HG02981 (cell line): ENCODE measurements around the gene PCDH10.

Experiments used
- ATAC-seq: cut with Tn5 transposase; IDR thresholded peaks from one replicate; pipeline ENCODE4 v1.9.1; 2021; ENCODE audit warnings: mild to moderate bottlenecking, moderate library complexity; ENCODE audit not compliant: unreplicated experiment

The PCDH10 gene

GRCh38 chr4:133150486-133151340 lies 1.6 kb downstream of the PCDH10 start:
- no peak for ATAC-seq

- no peak for ATAC-seq
Measured at GRCh38 chr4:133151341-133151690, 2.2 kb downstream of the PCDH10 start.

DNA sequence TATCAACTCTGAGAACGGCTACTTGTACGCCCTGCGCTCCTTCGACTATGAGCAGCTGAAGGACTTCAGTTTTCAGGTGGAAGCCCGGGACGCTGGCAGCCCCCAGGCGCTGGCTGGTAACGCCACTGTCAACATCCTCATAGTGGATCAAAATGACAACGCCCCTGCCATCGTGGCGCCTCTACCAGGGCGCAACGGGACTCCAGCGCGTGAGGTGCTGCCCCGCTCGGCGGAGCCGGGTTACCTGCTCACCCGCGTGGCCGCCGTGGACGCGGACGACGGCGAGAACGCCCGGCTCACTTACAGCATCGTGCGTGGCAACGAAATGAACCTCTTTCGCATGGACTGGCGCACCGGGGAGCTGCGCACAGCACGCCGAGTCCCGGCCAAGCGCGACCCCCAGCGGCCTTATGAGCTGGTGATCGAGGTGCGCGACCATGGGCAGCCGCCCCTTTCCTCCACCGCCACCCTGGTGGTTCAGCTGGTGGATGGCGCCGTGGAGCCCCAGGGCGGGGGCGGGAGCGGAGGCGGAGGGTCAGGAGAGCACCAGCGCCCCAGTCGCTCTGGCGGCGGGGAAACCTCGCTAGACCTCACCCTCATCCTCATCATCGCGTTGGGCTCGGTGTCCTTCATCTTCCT lies 2.7 kb downstream of the PCDH10 start:
- no peak for ATAC-seq

- ATAC-seq, result no peak
Measured at GRCh38 chr4:133152330-133152821, 3.3 kb downstream of the PCDH10 start.

- no peak for ATAC-seq
Measured at GRCh38 chr4:133152831-133153481, 3.9 kb downstream of the PCDH10 start.

GRCh38 chr4:133154725-133155124 lies 5.6 kb downstream of the PCDH10 start:
- no peak for ATAC-seq

DNA sequence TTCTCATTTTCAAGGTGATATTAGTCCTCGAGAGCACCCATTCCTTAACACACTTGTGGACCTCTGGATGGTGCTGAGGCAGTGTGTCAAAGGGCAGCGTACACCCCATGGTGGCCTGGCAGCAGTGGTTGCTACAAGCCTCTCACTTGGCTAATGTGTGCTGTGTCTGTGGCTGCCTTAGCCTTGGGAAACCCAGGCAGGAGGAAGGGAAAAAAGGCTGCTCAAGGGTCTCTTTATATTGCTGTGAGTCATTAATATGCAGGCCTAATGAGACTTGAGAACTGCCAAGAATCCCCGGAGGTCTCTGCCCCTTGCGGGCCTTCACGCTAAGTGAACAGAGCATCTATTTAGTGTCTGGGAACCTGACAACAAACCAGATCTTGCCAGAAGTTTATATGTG lies 7.0 kb downstream of the PCDH10 start:
- ATAC-seq, result no peak

GRCh38 chr4:133156556-133156955 lies 7.5 kb downstream of the PCDH10 start:
- no peak for ATAC-seq

- no peak for ATAC-seq
Measured at GRCh38 chr4:133157460-133158160, 8.5 kb downstream of the PCDH10 start.

GRCh38 chr4:133160853-133161252 lies 11.8 kb downstream of the PCDH10 start:
- no peak for ATAC-seq

GRCh38 chr4:133161570-133162295 lies 12.6 kb downstream of the PCDH10 start:
- ATAC-seq, result no peak

DNA sequence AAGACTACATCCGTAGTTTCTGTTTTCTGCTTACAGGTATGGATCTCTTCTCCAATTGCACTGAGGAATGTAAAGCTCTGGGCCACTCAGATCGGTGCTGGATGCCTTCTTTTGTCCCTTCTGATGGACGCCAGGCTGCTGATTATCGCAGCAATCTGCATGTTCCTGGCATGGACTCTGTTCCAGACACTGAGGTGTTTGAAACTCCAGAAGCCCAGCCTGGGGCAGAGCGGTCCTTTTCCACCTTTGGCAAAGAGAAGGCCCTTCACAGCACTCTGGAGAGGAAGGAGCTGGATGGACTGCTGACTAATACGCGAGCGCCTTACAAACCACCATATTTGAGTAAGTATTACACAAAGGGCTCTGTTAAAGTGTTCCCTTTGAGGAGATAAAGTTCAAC lies 13.8 kb downstream of the PCDH10 start:
- no peak for ATAC-seq

DNA sequence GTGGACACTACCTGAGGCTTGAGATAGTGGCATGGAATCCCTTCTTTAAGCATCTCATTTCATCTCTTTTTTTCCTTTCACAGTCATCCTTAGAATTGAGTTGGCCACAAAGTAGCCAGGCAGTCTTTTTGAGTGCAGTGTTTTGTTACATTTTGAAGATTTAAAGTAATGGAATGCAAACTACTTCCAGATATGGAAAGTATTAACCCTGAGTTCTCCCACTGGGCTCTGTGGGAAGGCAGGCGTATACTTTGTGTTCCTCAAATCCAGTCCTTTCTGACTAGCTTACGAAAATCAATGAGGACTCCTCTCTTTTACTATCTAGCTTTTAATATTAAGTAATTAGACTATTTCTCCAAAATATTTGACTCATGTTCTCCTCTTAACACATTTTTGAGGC lies 29.9 kb downstream of the PCDH10 start:
- ATAC-seq, result no peak

GRCh38 chr4:133186210-133186609 lies 37.1 kb downstream of the PCDH10 start:
- no peak for ATAC-seq

DNA sequence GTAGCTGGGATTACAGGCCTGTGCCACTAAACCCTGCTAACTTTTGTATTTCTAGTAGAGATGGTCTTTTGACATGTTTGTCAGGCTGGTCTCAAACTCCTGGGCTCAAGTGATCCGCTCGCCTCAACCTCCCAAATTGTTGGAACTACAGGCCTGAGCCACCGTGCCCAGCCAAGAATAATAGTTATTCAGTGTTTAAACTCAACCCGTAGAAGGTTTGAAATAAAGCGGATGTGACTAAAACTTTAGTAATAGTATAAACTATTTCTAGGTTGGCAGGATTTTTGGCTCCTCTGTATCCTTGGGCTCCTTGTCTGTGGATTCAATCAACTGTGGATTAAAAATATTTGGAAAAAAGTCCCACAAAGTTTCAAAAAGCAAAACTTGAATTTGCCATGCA lies 37.8 kb downstream of the PCDH10 start:
- ATAC-seq, result no peak

DNA sequence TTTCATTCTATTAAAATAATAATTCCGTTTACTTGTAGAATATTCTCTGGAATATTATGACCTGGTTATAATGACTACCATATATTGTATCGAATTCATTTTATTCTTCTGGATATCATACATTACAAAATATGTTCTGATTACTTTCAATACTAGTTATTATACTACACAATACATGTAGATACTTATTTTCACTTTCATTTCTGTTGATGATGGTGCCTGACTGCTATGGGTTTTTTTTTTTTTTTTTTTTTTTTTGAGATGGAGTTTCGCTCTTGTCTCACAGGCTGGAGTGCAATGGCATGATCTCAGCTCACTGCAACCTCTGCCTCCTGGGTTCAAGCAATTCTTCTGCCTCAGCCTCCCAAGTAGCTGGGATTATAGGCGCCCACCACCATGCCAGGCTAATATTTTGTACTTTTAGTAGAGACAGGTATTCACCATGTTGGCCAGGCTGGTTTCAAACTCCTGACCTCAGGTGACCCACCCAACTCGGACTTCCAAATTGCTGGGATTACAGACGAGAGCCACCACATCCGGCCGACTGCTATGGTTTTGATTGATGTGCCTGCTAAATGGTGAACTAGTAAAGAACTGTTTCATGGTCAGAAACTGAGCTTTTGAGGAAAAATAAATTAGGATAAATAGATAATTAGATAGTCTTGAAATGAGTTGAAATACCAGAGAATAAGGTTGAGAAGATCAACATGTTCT lies 39.5 kb downstream of the PCDH10 start:
- ATAC-seq, result no peak

DNA sequence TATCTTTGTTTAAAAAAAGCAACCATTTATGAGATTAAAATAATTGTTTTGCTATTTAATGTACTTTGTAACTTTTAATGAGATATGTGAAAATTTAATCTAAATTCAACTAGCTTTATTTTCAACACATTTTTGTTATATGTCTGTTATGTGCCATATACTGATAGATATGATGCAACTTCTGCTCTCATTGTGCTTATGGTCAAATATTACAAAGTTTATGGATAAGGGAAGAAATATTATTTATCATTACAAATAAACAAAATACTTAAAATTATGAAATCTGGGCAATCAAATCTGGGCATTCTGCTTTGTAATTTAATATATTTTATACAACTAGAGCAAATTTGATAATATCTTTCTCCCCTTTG lies 40.0 kb downstream of the PCDH10 start:
- ATAC-seq, result no peak

DNA sequence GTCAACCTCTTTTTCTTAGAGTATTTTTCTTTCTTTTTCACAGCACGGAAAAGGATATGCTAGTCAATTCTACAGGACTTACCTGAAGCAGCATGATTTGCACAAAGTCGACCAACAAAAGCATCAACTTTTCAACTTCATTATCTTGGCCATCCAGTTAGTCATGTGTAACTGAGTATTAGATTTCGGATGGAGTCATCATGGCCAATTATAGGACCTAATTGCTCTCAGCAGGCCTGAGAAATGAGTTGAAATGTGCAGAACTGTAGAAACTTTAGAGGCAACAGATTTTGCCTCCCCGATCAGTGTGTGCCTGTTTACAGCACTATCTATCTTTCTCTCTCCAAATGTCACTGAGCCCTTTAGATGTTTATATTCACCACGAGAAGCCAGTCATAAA lies 41.0 kb downstream of the PCDH10 start:
- no peak for ATAC-seq

DNA sequence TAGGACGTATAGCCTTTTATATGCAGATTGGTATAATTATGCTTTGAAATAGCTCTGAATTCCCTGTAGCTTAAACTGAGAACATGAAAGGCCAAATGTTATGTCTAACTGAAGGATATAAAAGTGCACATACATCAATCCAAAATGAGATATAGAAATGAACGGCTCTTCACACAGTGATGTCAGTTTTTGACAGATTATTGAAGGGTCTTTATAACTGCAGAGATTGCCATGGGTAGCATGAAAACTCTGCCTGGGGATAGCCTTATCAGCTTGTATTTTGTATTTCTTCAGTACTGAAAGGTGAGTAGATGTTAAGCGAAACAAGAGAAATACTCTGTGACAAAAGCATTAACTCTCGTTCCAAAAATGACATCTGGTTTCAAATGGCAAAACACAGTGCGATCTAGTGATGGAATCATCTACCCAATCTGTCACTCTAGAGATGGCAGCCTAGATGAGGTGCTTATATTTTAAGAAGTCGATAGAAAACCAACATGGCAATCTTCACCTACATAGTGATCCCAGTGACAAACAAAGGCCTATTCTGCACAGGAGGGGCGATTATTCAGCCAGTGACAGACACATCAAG lies 59.7 kb downstream of the PCDH10 start:
- no peak for ATAC-seq

- ATAC-seq, result no peak
Measured at GRCh38 chr4:133233922-133234321, 84.8 kb downstream of the PCDH10 start.
